NT2/D1 (cell line): ENCODE data around the gene MCRIP2.

Experiments
- YY1 ChIP-seq: IDR thresholded peaks from 2 replicates; pipeline ENCODE4 v1.6.1; 2011; ENCODE audit not compliant: insufficient read length, insufficient read depth
- ZNF274 ChIP-seq: IDR thresholded peaks from 2 replicates; pipeline ENCODE4 v1.6.1; 2011; ENCODE audit warnings: mild to moderate bottlenecking, low read depth, low read length

DNA sequence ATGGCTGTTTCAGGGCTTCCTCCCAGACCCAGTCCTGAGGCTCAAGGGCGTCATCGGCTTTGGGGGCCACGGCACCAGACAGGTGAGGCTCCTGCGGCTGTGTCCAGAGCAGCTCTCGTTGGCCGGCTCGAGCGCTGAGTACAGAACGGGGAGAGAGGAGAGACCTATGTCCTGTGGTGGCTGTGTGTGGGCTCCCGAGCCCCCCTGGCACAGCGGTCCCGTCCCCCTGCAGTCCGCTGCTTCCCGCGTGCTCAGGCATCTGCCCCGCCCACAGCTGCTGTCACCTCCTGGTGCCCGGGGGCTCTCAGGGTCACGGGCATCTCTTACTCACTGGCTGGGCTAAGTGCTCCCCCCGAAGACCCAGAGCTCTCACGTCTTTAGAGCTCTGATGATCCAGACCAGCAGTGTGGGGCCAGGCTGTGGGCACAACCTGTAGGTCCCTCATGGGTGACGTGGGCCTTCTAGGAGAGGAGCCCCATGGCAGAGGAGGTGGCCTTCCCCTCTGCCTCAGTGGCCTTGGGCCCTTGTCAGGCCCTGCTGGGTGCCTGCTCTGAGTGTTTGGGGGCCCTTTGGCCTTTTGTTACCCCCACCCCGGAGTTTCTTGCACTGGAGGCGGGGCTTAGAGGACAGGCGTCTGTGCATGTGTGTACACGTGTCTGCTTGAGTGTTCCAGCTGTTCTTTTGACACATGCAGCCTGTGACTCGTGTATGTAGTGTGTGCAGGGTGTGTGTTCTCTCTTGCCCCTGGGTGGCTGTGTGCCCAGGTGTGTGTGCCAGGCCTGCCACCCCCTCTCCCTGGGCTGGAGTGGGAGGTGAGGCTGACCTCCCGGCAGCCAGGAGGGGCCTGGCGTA, 11.1 kb downstream of the MCRIP2 start:
- TF ChIP-seq YY1 (no peak), ZNF274 (no peak)
